ENCODE measurements around the gene RBMS1. TPM values are rescaled to one million over a fixed set of nuclear protein-coding genes. Genes with fewer than 3 reads are reported as not detected.

The RBMS1 gene
- total RNA-seq, 3 donors from 2014 or later = 81.3 to 96.2 (median 92.1) TPM

DNA sequence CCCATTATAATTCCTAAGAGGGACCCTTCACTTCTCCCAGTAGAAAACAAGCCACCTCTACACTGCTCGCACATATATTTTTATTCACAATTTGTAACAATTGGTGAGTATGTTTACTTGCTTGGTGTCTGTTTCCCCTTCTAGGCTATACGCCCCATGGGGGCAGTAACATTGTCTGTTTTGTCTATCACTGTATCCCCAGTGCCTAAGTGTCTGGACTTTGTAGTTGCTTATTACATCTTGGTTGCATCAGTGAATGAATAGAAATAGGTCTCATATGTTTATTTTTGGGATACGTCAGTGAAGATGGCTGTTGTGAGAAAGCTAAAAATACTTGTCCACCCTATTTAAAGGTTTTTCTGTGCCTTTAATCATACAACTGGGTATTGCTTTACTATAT, 206.1 kb downstream of the RBMS1 start:
- Histone ChIP-seq H3K27ac (no peak overlapping the region), H3K36me3 (no peaks in the 10 kb centered on the region), H3K4me1 (no peaks in the 10 kb centered on the region), H3K27me3 (no peaks in the 10 kb centered on the region), H3K9me3 (no peaks in the 10 kb centered on the region), H3K4me3 (no peak overlapping the region)
- TF ChIP-seq POLR2AphosphoS5 (IDR thresholded peaks at IDR 0.05) (no peak), POLR2A (IDR thresholded peaks at IDR 0.05) (no peak)
- TF ChIP-seq, protein P1, sequence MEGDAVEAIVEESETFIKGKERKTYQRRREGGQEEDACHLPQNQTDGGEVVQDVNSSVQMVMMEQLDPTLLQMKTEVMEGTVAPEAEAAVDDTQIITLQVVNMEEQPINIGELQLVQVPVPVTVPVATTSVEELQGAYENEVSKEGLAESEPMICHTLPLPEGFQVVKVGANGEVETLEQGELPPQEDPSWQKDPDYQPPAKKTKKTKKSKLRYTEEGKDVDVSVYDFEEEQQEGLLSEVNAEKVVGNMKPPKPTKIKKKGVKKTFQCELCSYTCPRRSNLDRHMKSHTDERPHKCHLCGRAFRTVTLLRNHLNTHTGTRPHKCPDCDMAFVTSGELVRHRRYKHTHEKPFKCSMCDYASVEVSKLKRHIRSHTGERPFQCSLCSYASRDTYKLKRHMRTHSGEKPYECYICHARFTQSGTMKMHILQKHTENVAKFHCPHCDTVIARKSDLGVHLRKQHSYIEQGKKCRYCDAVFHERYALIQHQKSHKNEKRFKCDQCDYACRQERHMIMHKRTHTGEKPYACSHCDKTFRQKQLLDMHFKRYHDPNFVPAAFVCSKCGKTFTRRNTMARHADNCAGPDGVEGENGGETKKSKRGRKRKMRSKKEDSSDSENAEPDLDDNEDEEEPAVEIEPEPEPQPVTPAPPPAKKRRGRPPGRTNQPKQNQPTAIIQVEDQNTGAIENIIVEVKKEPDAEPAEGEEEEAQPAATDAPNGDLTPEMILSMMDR (IDR thresholded peaks at IDR 0.05) = no peak
- intact Hi-C loops (cut with DNase I; ENCODE audit: low total_unique reads) = no loop called here
- no peak for DNase-seq (ENCODE audit: low spot score in 2 of 2)

DNA sequence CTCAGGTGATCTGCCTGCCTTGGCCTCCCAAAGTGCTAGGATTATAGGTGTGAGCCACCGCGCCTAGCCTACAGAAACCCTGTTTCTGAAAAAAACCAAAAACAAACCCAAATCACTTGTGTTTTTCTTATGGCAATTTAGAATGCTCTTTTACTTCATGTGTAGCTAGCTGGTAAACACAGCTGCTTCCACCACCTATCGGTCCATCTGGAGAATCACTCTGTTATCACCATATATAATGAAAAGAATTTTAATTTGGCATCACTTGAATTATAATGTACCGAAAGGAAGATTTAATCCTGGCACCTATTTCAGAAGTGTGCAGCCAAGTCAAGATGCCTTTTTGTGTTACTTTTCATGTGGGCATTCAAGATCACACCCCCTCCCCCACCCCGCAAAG, 207.1 kb downstream of the RBMS1 start:
- no peaks in the 10 kb centered on the region for H3K9me3 ChIP-seq
- DNase-seq (ENCODE audit: low spot score in 2 of 2) = no peak
- intact Hi-C loops (cut with DNase I; ENCODE audit: low total_unique reads) = no loop called here
- H3K4me3 ChIP-seq = no peak overlapping the region
- H3K27ac ChIP-seq = no peak overlapping the region
- H3K4me1 ChIP-seq = no peaks in the 10 kb centered on the region
- no peaks in the 10 kb centered on the region for H3K27me3 ChIP-seq
- H3K36me3 ChIP-seq = no peaks in the 10 kb centered on the region
- no peak for TF ChIP-seq POLR2AphosphoS5 (IDR thresholded peaks at IDR 0.05)
- TF ChIP-seq, protein P1 (IDR thresholded peaks at IDR 0.05) = no peak
- no peak for TF ChIP-seq POLR2A (IDR thresholded peaks at IDR 0.05)

DNA sequence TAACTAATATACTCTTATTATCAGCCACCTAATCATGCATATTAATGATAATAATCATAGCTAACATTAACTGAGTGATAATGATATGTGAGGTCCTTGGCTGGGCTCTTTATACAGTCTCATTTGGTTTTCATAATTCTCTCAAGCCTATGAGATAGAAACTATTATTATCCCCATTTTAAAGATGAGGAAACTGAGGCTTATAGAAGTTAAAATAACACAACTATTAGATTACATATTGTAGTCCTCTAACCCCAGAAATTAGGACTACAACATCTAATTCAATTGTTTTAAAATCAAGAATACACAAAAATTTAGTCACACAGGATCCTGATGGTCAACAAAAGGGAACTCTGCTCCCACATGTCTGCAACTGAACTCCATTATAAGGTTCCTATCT, 209.9 kb downstream of the RBMS1 start:
- intact Hi-C loops (cut with DNase I; ENCODE audit: low total_unique reads) = no loop called here
- Histone ChIP-seq H3K27ac (no peak overlapping the region), H3K4me1 (no peaks in the 10 kb centered on the region), H3K9me3 (no peaks in the 10 kb centered on the region), H3K4me3 (no peak overlapping the region), H3K36me3 (no peaks in the 10 kb centered on the region), H3K27me3 (no peaks in the 10 kb centered on the region)
- DNase-seq (ENCODE audit: low spot score in 2 of 2) = no peak
- TF ChIP-seq POLR2A (IDR thresholded peaks at IDR 0.05) (no peak), POLR2AphosphoS5 (IDR thresholded peaks at IDR 0.05) (no peak)
- TF ChIP-seq, protein P1 (IDR thresholded peaks at IDR 0.05) = no peak

DNA sequence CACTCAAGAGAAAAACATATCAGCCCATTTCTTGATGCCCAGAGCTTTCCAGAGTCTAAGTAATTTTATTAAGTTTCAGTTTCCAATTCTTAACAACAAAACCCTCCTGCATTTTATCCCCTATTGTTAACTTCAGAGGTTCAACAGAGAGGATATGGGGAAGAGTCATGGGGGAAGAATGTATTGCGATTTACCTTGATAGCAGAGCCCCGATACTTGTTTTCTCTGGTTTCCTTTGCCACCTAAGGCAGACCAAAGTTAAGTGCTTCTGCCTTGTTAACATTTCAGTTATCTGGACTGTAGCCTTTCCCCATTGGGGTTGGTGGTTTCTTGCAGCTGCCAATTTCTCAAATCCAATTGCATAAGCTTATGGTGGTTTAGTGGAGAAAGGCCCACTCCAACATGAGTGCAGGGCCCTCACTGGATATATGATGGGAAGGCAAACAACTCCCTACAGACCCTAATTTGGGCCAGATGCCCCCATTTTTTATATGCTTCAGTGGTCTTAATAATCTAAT, 211.5 kb downstream of the RBMS1 start:
- TF ChIP-seq POLR2A (IDR thresholded peaks at IDR 0.05) = no peak
- TF ChIP-seq POLR2AphosphoS5 (IDR thresholded peaks at IDR 0.05) = no peak
- TF ChIP-seq, protein P1 (IDR thresholded peaks at IDR 0.05) = no peak
- no peaks in the 10 kb centered on the region for H3K9me3 ChIP-seq
- H3K27me3 ChIP-seq = no peaks in the 10 kb centered on the region
- no peaks in the 10 kb centered on the region for H3K36me3 ChIP-seq
- H3K4me3 ChIP-seq = no peak overlapping the region
- no peak for DNase-seq (ENCODE audit: low spot score in 2 of 2)
- intact Hi-C loops (cut with DNase I; ENCODE audit: low total_unique reads) = no loop called here
- no peaks in the 10 kb centered on the region for H3K4me1 ChIP-seq
- H3K27ac ChIP-seq = no peak overlapping the region

DNA sequence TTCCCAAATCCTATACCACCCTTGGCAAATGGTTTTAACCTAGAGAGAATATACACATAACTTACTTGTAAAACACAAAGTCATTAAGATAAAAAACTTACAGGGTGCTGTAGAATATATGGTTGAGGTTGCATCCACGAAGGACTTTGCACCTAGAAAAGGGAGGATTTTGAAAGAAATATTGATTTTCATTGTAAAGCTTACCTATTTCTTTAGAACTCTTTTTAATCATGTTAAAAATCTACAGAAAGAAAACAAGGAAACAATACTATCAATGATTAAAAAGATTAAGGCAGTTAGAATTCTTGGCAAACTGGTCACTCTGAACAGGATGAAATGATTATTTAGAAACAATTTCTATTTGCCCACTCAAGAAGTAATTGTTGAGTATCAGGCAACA, 212.4 kb downstream of the RBMS1 start:
- no peak overlapping the region for H3K4me3 ChIP-seq
- H3K27me3 ChIP-seq = no peaks in the 10 kb centered on the region
- no peaks in the 10 kb centered on the region for H3K36me3 ChIP-seq
- no peak overlapping the region for H3K27ac ChIP-seq
- intact Hi-C loops (cut with DNase I; ENCODE audit: low total_unique reads) = no loop called here
- H3K9me3 ChIP-seq = no peaks in the 10 kb centered on the region
- no peak for TF ChIP-seq POLR2AphosphoS5 (IDR thresholded peaks at IDR 0.05)
- H3K4me1 ChIP-seq = no peaks in the 10 kb centered on the region
- DNase-seq (ENCODE audit: low spot score in 2 of 2) = no peak

All from breast epithelium (tissue), 4 donors.